ENCODE measurements around the gene SZT2. TPM values are rescaled to one million over a fixed set of nuclear protein-coding genes. Genes with fewer than 3 reads are reported as not detected.

The SZT2 gene
- total RNA-seq, 2 donors from 2014 or later: 34.8 to 50.5 TPM

DNA sequence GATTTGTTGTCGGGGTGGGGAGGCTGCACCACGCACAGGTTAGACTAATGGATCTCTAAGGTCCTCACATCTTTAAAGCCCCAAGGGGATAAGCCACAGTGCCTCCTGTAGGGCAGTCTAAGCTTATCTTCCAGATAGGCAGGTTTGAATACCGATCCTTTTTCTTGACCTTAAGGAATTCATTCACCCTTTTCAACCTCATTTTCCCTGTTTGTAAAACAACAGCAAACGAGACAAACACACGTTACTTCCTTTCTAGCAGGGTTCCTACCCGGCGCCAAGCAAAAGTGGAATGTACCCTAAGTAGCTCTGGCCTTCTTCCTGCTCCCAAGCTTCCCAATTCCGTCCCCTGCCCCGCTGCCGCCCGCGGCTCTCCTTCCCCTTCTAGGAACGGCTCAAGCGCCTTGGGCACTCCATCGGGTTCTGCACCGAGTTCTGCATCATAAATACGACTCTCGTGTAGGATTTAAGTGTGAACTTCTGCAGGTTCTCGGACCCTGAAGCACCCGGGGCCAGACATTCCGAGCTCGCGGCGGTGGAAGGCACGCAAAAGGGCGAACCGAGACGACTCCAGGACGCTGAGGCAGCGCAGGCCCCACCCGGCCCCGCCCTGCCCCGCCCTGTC lies 31.5 kb upstream of the SZT2 start:
- Histone ChIP-seq H3K36me3 (peaks cover 9% of the 10 kb centered on the region), H3K4me3 (peak overlapping the region; percentile 65), H3K9ac (ENCODE audit: low read depth in 2 of 2, low read length in 2 of 2) (peak overlapping the region; percentile 87 to 97), H3K27me3 (no peaks in the 10 kb centered on the region), H3K4me1 (peaks cover 5% of the 10 kb centered on the region), H3K9me3 (no peaks in the 10 kb centered on the region), H3K27ac (peak overlapping the region; percentile 98)
- TF ChIP-seq, protein P1, sequence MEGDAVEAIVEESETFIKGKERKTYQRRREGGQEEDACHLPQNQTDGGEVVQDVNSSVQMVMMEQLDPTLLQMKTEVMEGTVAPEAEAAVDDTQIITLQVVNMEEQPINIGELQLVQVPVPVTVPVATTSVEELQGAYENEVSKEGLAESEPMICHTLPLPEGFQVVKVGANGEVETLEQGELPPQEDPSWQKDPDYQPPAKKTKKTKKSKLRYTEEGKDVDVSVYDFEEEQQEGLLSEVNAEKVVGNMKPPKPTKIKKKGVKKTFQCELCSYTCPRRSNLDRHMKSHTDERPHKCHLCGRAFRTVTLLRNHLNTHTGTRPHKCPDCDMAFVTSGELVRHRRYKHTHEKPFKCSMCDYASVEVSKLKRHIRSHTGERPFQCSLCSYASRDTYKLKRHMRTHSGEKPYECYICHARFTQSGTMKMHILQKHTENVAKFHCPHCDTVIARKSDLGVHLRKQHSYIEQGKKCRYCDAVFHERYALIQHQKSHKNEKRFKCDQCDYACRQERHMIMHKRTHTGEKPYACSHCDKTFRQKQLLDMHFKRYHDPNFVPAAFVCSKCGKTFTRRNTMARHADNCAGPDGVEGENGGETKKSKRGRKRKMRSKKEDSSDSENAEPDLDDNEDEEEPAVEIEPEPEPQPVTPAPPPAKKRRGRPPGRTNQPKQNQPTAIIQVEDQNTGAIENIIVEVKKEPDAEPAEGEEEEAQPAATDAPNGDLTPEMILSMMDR (IDR thresholded peaks at IDR 0.05): peak; percentile 43
- intact Hi-C loops (cut with DNase I): no loop called here
- DNase-seq: peak; percentile 65

DNA sequence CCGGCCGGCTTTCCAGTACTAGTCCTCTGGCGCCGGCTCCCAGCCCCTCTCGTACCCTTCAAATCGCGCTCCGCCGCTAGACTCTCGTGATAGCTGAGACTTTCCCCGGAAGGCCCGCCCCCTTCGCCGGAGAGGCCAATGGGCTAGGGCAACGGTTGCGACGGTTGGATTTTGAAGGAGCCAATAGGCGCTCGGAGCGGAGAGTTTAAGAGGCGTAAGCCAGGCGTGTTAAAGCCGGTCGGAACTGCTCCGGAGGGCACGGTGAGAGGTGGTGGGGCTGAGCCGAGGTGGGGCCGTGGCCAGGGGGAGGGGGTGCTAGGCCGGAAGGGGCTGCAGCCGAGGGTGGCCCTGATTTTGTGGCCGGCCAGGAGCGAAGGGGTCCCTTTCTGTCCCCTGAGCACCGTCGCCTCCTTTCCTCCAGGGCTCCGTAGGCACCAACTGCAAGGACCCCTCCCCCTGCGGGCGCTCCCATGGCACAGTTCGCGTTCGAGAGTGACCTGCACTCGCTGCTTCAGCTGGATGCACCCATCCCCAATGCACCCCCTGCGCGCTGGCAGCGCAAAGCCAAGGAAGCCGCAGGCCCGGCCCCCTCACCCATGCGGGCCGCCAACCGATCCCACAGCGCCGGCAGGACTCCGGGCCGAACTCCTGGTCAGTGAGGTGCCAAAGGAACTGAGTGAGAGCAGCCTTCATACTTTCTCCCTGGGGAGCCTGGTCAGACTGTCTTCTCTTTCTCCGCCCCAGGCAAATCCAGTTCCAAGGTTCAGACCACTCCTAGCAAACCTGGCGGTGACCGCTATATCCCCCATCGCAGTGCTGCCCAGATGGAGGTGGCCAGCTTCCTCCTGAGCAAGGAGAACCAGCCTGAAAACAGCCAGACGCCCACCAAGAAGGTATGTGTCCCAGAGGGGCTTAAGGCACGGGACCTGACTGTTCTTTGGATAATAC lies 30.7 kb upstream of the SZT2 start, which contains the start of gene CDC20:
TSS of gene CDC20 (plus strand) at position 236 of the 948 bp plus-strand sequence. CDS start at position 471, 235 bp downstream.
- H3K4me1 ChIP-seq: peaks cover 5% of the 10 kb centered on the region
- TF ChIP-seq, protein P1 (IDR thresholded peaks at IDR 0.05): no peak
- no peaks in the 10 kb centered on the region for H3K9me3 ChIP-seq
- H3K4me3 ChIP-seq: peak within 1 kb of the TSS; percentile 65
- H3K27me3 ChIP-seq: no peaks in the 10 kb centered on the region
- H3K9ac ChIP-seq (ENCODE audit: low read depth in 2 of 2, low read length in 2 of 2): peak within 1 kb of the TSS; percentile 87 to 97
- peak within 1 kb of the TSS; percentile 98 for H3K27ac ChIP-seq
- DNase-seq: peak; percentile 100
- H3K36me3 ChIP-seq: peaks cover 15% of the 10 kb centered on the region
- intact Hi-C loops (cut with DNase I): no loop called here

DNA sequence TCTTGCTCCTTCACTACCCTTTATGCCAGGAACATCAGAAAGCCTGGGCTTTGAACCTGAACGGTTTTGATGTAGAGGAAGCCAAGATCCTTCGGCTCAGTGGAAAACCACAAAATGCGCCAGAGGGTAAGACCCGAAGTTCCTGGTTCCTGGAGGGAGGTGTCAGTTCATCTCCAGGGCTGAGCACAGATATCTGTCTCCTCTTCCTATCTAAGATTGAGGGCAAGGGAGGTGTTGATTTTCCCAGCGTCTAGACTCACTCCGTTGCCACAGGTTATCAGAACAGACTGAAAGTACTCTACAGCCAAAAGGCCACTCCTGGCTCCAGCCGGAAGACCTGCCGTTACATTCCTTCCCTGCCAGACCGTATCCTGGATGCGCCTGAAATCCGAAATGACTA lies 30.0 kb upstream of the SZT2 start:
- intact Hi-C loops (cut with DNase I): no loop called here
- Histone ChIP-seq H3K9me3 (no peaks in the 10 kb centered on the region), H3K27me3 (no peaks in the 10 kb centered on the region), H3K36me3 (peaks cover 20% of the 10 kb centered on the region), H3K27ac (no peak overlapping the region), H3K4me1 (peaks cover 5% of the 10 kb centered on the region), H3K9ac (ENCODE audit: low read depth in 2 of 2, low read length in 2 of 2) (peak overlapping the region; percentile 8 to 46), H3K4me3 (peak overlapping the region; percentile 65)
- DNase-seq: no peak
- TF ChIP-seq, protein P1 (IDR thresholded peaks at IDR 0.05): no peak

DNA sequence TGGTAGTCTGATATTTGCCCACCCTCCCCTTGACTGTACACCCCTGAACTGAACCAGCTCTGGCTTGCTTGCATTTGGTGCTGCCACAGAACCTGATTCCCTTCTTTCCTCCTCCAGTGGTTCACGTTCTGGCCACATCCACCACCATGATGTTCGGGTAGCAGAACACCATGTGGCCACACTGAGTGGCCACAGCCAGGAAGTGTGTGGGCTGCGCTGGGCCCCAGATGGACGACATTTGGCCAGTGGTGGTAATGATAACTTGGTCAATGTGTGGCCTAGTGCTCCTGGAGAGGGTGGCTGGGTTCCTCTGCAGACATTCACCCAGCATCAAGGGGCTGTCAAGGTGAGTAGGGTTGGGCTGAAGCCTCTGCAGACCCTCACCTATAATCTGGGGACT lies 29.1 kb upstream of the SZT2 start:
- Histone ChIP-seq H3K36me3 (peaks cover 25% of the 10 kb centered on the region), H3K9ac (ENCODE audit: low read depth in 2 of 2, low read length in 2 of 2) (peak overlapping the region in 1 of 2 donors; percentile 34), H3K4me1 (peaks cover 10% of the 10 kb centered on the region), H3K9me3 (no peaks in the 10 kb centered on the region), H3K27me3 (no peaks in the 10 kb centered on the region), H3K27ac (no peak overlapping the region), H3K4me3 (no peak overlapping the region)
- TF ChIP-seq, protein P1 (IDR thresholded peaks at IDR 0.05): no peak
- intact Hi-C loops (cut with DNase I): no loop called here
- no peak for DNase-seq

- H3K4me1 ChIP-seq: peaks cover 17% of the 10 kb centered on the region
- H3K27me3 ChIP-seq: no peaks in the 10 kb centered on the region
- intact Hi-C loops (cut with DNase I): no loop called here
- H3K9me3 ChIP-seq: no peaks in the 10 kb centered on the region
- TF ChIP-seq, protein P1 (IDR thresholded peaks at IDR 0.05): no peak
- H3K27ac ChIP-seq: no peak overlapping the region
- H3K36me3 ChIP-seq: peaks cover 25% of the 10 kb centered on the region
- DNase-seq: peak; percentile 64
- H3K9ac ChIP-seq (ENCODE audit: low read depth in 2 of 2, low read length in 2 of 2): no peak overlapping the region
- no peak overlapping the region for H3K4me3 ChIP-seq
Measured at GRCh38 chr1:43363283-43363934, 26.3 kb upstream of the SZT2 start.

Measured in colonic mucosa (tissue), 4 donors.